ENCODE results near the gene HTRA1.

HTRA1 gene

DNA sequence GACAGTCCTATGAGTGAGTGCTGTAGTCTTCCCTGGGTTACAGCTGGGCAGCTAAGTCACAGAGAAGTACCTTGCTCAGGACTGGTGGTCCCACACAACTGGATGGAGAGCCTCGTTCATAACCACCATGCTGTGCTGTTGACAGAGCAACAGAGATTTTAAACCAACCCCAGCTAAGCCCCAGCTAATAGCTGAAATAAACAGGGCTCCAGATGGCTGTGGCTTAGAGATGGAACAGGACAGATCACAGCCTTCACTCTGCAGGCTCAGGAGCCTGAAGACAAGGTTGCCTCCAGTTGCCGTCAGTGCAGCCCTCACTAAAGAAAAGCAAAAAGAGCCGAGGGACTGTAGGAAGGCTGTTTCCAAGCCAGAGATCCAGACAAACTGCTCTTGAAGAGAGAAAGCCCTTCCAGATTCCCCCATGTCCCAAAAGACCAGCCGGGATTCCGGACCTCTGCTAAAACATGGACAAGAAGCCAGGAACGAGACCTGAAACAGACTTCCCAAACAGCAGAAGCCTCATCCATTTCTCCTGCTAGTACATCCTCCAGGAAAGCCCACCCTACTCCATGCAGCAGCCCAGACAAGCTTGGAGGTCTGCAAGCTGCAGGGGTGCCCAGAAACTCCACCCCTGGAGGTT is 4.2 kb downstream of the HTRA1 start:
- H3K4me1 ChIP-seq (ENCODE audit: insufficient read depth, low read length): 0 out of 2 replicates have a peak, but pooled peaks cover under 1% of the 10 kb centered on the region
- no peaks in the 10 kb centered on the region for H3K36me3 ChIP-seq (ENCODE audit: insufficient read depth, low read length)
- WGBS: 93% methylated on average over 6 of the region's 6 CpGs
- peaks cover 52% of the 10 kb centered on the region for H3K27me3 ChIP-seq (ENCODE audit: insufficient read depth, low read length)
- H3K9ac ChIP-seq (ENCODE audit: low read depth, low read length): no peak overlapping the region
- no peaks in the 10 kb centered on the region for H3K9me3 ChIP-seq (ENCODE audit: insufficient read depth, low read depth, low read length)
- no peak overlapping the region for H3K4me3 ChIP-seq (ENCODE audit: low read length)
- no peak overlapping the region for H3K27ac ChIP-seq (ENCODE audit: low read depth, low read length)

DNA sequence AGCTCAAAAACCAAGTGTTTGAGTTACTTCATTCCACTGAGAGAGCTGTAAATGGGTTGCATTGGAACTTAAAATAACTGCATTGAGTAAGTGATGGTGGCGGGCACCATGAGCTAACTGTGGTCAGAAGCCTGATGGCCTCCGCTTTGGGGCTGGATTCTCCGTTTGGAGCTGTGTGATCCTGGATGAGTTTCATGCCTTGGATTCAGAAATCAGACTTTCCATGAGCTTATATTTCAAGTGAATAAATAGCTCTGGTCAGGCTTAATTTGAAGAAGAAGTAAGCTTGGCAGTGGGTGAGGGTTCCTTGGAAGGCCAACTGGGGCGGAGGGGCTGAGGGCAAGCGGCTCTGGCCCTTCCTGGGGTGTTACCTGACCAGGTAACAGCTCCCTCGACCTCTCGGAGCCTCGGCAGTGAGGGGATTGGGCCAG is 5.6 kb downstream of the HTRA1 start:
- 89% methylated on average over 8 of the region's 8 CpGs for WGBS
- Histone ChIP-seq H3K9ac (ENCODE audit: low read depth, low read length) (no peak overlapping the region), H3K27ac (ENCODE audit: low read depth, low read length) (no peak overlapping the region), H3K4me1 (ENCODE audit: insufficient read depth, low read length) (no peaks in the 10 kb centered on the region), H3K9me3 (ENCODE audit: insufficient read depth, low read depth, low read length) (no peaks in the 10 kb centered on the region), H3K36me3 (ENCODE audit: insufficient read depth, low read length) (no peaks in the 10 kb centered on the region), H3K4me3 (ENCODE audit: low read length) (no peak overlapping the region), H3K27me3 (ENCODE audit: insufficient read depth, low read length) (peaks cover 39% of the 10 kb centered on the region)

DNA sequence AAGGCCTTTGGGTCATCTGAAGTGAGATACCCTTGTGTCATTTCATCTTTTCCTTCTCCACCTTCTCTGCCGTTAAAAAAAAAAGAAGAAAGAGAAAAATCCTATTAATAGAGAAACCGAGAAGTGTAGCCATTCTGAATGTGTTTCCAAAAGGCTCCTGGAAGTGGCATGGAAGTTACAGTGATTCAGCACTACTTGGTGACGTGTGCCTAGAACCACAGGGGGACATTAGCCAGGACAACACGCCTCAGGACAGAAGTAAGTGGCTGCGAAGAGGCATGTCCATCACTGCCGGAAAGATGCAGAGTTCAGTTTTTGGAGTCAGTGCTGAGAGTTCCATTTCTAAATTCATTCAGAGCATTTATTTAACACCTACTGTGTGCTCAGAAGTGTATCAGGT is 6.3 kb downstream of the HTRA1 start:
- no peak overlapping the region for H3K27ac ChIP-seq (ENCODE audit: low read depth, low read length)
- WGBS: 89% methylated on average over 6 of the region's 6 CpGs

DNA sequence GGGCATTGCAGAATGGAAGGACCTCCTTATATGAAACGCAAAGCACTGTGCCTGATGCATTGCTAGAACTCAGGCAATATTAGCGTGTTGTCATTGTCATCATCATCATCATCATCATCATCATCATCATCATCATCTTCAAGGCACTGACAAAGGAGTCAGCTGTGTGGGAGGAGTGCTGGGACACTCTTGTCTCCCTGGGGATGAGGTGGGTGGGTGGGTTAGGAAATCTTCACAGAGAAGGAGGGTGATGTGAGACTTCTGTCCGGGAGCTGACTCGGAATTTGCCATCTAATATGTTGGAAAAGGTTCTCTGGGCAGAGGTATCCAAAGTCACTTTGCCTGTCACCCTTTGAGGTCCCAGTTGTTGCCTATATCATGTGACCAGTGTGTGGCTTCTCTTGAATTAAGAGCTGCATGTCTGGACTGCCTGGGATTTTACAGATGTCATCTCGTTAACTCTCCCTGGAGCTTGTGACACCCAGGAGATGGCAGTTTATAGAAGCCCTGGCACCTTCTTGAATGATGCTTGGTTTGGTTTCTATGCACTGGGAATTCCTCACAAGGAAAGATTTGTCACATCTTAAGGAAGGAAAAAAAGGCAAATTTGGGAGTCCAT is 7.1 kb downstream of the HTRA1 start:
- no peak overlapping the region for H3K4me3 ChIP-seq (ENCODE audit: low read length)
- no peaks in the 10 kb centered on the region for H3K36me3 ChIP-seq (ENCODE audit: insufficient read depth, low read length)
- no peak overlapping the region for H3K9ac ChIP-seq (ENCODE audit: low read depth, low read length)
- H3K4me1 ChIP-seq (ENCODE audit: insufficient read depth, low read length): no peaks in the 10 kb centered on the region
- peaks cover 25% of the 10 kb centered on the region for H3K27me3 ChIP-seq (ENCODE audit: insufficient read depth, low read length)
- 95% methylated on average over 5 of the region's 5 CpGs for WGBS
- H3K27ac ChIP-seq (ENCODE audit: low read depth, low read length): no peak overlapping the region
- H3K9me3 ChIP-seq (ENCODE audit: insufficient read depth, low read depth, low read length): no peaks in the 10 kb centered on the region

More for the DNA sequence above, 6.3 kb downstream of the HTRA1 start:
- H3K9me3 ChIP-seq (ENCODE audit: insufficient read depth, low read depth, low read length): no peaks in the 10 kb centered on the region
- H3K27me3 ChIP-seq (ENCODE audit: insufficient read depth, low read length): peaks cover 32% of the 10 kb centered on the region
- H3K9ac ChIP-seq (ENCODE audit: low read depth, low read length): no peak overlapping the region
- no peak overlapping the region for H3K4me3 ChIP-seq (ENCODE audit: low read length)
- H3K36me3 ChIP-seq (ENCODE audit: insufficient read depth, low read length): no peaks in the 10 kb centered on the region
- H3K4me1 ChIP-seq (ENCODE audit: insufficient read depth, low read length): no peaks in the 10 kb centered on the region

DNA sequence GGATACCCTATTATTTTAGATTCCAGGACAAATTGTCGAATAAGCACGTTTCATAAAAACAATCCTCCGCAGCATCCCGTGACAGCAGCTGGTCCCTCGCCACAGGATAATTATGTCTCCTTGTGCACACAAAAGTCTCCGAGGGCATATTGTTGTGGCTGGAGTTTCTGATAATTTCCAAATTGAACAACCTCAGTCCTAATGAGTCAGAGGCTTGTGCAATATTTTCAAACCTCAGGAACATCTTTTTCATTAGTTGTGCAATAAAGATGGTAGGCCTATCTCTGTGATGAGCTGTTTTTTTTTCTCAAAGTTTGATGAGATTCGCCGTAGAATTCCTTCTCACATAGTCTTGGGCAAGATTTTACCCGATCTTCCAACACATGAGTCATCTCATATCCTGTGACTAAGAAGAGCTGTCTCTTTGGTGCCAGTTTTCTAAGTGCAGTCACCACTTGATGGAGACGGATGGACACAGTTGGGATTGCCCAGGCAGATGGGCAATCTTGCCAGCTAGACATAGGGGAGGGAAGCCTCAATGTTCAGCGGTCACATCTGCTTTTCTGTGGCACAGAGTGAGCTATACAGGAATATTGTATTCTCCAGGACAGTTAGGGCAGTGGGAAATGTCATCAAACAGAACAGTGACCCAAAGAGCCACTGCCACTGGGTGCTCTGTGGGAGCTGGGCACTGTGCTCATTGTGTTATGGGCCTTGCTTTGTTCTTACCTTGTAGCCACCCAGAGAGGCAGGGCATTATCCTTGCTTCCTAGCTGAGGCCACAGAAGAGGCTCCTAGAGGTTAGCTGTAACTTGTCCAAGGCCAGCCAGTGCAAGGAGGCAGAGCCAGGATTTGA is 7.8 kb downstream of the HTRA1 start:
- Histone ChIP-seq H3K9ac (ENCODE audit: low read depth, low read length) (no peak overlapping the region), H3K36me3 (ENCODE audit: insufficient read depth, low read length) (no peaks in the 10 kb centered on the region), H3K27me3 (ENCODE audit: insufficient read depth, low read length) (peaks cover 17% of the 10 kb centered on the region), H3K4me1 (ENCODE audit: insufficient read depth, low read length) (peaks cover 4% of the 10 kb centered on the region), H3K27ac (ENCODE audit: low read depth, low read length) (no peak overlapping the region), H3K4me3 (ENCODE audit: low read length) (no peak overlapping the region), H3K9me3 (ENCODE audit: insufficient read depth, low read depth, low read length) (no peaks in the 10 kb centered on the region)
- 89% methylated on average over 11 of the region's 11 CpGs for WGBS

DNA sequence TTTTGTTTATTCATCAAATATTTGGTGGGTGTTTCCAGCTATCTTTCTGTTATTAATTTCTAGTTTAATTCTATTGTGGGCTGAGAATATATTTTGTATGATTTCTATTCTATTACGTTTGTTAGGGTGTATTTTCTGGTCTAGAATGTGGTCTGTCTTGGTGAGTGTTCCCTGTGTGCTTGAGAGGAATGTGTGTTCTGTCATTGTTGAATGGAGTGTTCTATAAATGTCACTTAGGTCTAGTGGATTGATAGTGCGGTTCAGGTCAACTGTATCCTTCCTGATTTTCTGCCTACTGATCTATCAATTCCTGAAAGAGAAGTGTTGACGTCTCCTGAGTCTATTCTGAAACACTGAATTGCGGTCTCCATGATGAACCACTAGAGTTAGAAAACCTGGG is 8.5 kb downstream of the HTRA1 start:
- Histone ChIP-seq H3K4me1 (ENCODE audit: insufficient read depth, low read length) (peaks cover 11% of the 10 kb centered on the region), H3K9ac (ENCODE audit: low read depth, low read length) (no peak overlapping the region), H3K36me3 (ENCODE audit: insufficient read depth, low read length) (no peaks in the 10 kb centered on the region), H3K4me3 (ENCODE audit: low read length) (no peak overlapping the region), H3K27ac (ENCODE audit: low read depth, low read length) (no peak overlapping the region), H3K9me3 (ENCODE audit: insufficient read depth, low read depth, low read length) (no peaks in the 10 kb centered on the region), H3K27me3 (ENCODE audit: insufficient read depth, low read length) (peaks cover 10% of the 10 kb centered on the region; the same call in 1 of the 2 replicates)
- WGBS: 90% methylated on average over 4 of the region's 4 CpGs

DNA sequence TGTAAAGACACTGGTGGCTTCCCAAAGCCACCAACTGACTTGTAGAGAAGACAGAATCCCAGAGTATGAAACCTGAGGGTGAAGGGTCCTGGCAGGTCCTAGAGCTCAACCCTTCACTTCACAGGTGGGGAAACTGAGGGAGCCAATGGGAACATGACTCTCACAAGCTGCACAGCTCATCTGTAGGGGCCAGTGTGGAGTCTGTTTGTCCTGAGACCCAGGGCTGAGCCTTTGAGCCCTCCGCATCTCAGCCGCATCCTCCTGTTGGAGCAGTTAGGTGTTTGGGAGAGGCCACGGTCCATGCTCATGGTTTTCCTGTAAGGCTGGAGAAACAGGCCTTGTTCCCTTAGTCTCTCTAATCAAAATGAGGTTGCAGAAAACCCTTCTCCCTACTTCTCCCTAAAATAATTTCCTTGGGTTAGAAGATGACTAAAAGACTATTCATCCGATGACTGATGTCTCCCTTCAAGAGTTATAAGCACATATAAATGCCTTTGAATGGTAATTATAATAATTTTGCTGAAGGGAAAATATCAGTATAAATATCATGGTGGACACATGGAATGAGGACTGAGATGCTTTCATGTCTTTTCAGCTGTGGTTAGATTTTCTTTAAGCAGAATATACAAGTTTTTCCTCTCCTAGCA is 10.3 kb downstream of the HTRA1 start:
- no peaks in the 10 kb centered on the region for H3K9me3 ChIP-seq (ENCODE audit: insufficient read depth, low read depth, low read length)

DNA sequence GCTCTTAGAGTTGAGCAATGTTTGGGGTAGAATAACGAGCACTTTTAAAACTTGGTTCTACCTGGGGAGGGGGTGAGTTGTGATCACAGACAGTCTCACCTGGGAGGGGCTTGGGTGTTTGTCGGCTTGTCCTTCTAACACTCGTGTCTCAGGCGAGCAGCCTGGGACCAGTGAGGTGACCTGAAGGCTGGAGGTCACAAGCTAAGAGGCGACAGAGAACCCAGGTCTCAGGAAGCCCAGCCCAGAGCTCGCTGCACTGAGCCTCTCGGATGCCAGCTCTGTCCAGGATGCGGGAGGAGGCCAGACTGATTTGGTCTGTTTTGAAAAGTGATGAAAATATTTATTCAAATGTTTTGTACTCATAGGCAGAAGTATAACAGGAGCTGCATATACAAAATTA is 11.8 kb downstream of the HTRA1 start:
- H3K27ac ChIP-seq (ENCODE audit: low read depth, low read length): no peak overlapping the region
- no peak overlapping the region for H3K9ac ChIP-seq (ENCODE audit: low read depth, low read length)
- peaks cover 38% of the 10 kb centered on the region for H3K4me1 ChIP-seq (ENCODE audit: insufficient read depth, low read length)
- H3K9me3 ChIP-seq (ENCODE audit: insufficient read depth, low read depth, low read length): no peaks in the 10 kb centered on the region
- no peaks in the 10 kb centered on the region for H3K27me3 ChIP-seq (ENCODE audit: insufficient read depth, low read length)
- H3K4me3 ChIP-seq (ENCODE audit: low read length): no peak overlapping the region
- 94% methylated on average over 8 of the region's 8 CpGs for WGBS
- no peaks in the 10 kb centered on the region for H3K36me3 ChIP-seq (ENCODE audit: insufficient read depth, low read length)

More for the DNA sequence above, 10.3 kb downstream of the HTRA1 start:
- Histone ChIP-seq H3K9ac (ENCODE audit: low read depth, low read length) (no peak overlapping the region), H3K27ac (ENCODE audit: low read depth, low read length) (no peak overlapping the region), H3K36me3 (ENCODE audit: insufficient read depth, low read length) (no peaks in the 10 kb centered on the region), H3K27me3 (ENCODE audit: insufficient read depth, low read length) (no peaks in the 10 kb centered on the region), H3K4me1 (ENCODE audit: insufficient read depth, low read length) (peaks cover 28% of the 10 kb centered on the region), H3K4me3 (ENCODE audit: low read length) (no peak overlapping the region)
- WGBS: 97% methylated on average over 4 of the region's 4 CpGs

DNA sequence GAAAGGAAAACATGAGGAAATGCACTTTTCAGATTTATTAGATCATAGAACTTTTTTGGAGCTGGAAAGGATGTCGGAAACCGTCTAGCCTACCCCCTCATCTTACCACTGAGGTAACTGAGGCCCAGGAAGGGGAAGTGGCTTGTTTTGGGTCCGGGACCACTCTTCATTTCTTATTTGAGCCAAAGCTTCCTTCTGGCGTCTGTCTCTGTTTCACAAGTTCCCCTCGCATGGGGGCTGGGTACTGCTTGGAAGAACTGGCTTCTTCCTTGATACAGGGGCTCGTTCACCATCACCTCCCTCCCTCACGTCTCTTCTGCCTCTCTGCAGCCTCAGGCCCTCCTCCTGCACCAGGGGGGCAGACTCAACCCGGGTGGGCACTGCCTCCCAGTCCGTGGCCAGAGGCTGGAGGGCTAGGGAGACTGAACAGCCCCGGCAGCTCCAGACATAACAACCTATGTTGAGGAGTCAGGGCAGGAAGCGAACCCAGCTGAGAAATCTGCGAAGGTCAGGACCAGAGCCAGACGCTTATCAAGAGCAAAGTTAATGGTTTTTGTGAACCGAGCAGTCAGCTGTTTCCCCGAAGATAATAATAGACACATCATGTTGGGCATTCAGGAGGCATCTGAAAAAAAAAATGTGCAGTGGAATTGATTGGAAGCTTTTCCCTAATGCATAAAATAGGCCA is 12.9 kb downstream of the HTRA1 start:
- no peak overlapping the region for H3K9ac ChIP-seq (ENCODE audit: low read depth, low read length)
- H3K36me3 ChIP-seq (ENCODE audit: insufficient read depth, low read length): no peaks in the 10 kb centered on the region
- H3K4me3 ChIP-seq (ENCODE audit: low read length): no peak overlapping the region
- 80% methylated on average over 15 of the region's 15 CpGs for WGBS
- peaks cover 39% of the 10 kb centered on the region for H3K4me1 ChIP-seq (ENCODE audit: insufficient read depth, low read length)
- no peaks in the 10 kb centered on the region for H3K9me3 ChIP-seq (ENCODE audit: insufficient read depth, low read depth, low read length)
- H3K27me3 ChIP-seq (ENCODE audit: insufficient read depth, low read length): no peaks in the 10 kb centered on the region
- H3K27ac ChIP-seq (ENCODE audit: low read depth, low read length): no peak overlapping the region

DNA sequence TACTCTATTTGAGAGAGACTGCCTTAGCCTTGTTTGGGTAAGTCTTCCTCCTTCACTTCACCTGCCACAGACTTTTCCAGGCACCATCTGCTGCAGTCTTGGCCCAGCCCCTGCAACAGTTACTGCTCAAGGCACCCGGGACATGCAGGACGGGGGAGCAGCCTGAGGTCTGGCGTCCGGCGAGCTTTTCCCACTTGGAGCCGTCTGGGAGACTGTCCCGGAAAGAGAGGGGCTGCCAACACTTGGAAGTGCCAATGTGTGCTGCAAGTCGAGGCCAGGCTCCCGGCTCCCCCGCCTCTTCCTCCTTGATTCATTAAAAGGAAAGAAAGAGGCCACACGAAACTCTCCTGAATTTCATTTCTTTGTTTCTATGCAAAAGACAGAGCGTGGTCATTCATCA is 13.7 kb downstream of the HTRA1 start:
- Histone ChIP-seq H3K9me3 (ENCODE audit: insufficient read depth, low read depth, low read length) (no peaks in the 10 kb centered on the region), H3K27me3 (ENCODE audit: insufficient read depth, low read length) (no peaks in the 10 kb centered on the region), H3K4me3 (ENCODE audit: low read length) (no peak overlapping the region), H3K9ac (ENCODE audit: low read depth, low read length) (no peak overlapping the region), H3K4me1 (ENCODE audit: insufficient read depth, low read length) (peaks cover 39% of the 10 kb centered on the region), H3K27ac (ENCODE audit: low read depth, low read length) (no peak overlapping the region), H3K36me3 (ENCODE audit: insufficient read depth, low read length) (no peaks in the 10 kb centered on the region)
- WGBS: 55% methylated on average over 12 of the region's 12 CpGs
